ENCODE data around the gene CTNNBL1. TPM values are rescaled to one million over a fixed set of nuclear protein-coding genes. Genes with fewer than 3 reads are reported as not detected.

CTNNBL1 gene
- total and polyA plus RNA-seq, 8 donors: 36.0 to 63.6 (median 50.1) TPM

DNA sequence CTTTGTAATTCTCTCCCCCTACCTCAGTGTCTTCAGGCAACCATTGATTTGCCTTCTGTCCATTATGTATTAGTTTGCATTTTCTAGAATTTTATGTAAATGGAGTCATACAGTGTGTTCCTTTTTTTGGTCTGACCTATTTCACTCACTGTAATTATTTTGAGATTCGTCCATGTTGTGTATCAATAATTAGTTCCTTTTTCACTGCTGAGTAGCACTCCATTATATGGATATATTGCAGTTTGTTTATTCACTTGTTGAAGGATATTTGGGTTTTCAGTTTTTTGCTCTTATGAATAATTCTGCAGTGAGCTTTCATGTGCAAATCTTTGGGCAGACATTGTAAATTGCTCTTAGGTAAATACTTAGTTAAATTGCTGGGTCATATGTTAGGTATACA lies 97.1 kb downstream of the CTNNBL1 start:
- Histone ChIP-seq H3K9me3 (peaks cover 0 to 5% of the 10 kb centered on the region in 2 donors), H3K27me3 (no peaks in the 10 kb centered on the region), H3K36me3 (peaks cover 0 to 63% of the 10 kb centered on the region in 2 donors), H3K27ac (no peak overlapping the region), H3K4me1 (no peaks in the 10 kb centered on the region), H3K4me3 (no peak overlapping the region)
- DNase-seq (no peak), ATAC-seq (no peak)
- intact Hi-C loops (cut with DNase I): no loop called here
- TF ChIP-seq, protein P1, sequence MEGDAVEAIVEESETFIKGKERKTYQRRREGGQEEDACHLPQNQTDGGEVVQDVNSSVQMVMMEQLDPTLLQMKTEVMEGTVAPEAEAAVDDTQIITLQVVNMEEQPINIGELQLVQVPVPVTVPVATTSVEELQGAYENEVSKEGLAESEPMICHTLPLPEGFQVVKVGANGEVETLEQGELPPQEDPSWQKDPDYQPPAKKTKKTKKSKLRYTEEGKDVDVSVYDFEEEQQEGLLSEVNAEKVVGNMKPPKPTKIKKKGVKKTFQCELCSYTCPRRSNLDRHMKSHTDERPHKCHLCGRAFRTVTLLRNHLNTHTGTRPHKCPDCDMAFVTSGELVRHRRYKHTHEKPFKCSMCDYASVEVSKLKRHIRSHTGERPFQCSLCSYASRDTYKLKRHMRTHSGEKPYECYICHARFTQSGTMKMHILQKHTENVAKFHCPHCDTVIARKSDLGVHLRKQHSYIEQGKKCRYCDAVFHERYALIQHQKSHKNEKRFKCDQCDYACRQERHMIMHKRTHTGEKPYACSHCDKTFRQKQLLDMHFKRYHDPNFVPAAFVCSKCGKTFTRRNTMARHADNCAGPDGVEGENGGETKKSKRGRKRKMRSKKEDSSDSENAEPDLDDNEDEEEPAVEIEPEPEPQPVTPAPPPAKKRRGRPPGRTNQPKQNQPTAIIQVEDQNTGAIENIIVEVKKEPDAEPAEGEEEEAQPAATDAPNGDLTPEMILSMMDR (IDR thresholded peaks at IDR 0.05): no peak

- Histone ChIP-seq H3K27me3 (no peaks in the 10 kb centered on the region), H3K36me3 (peaks cover 0 to 51% of the 10 kb centered on the region in 2 donors), H3K9me3 (peaks cover 0 to 2% of the 10 kb centered on the region in 2 donors), H3K4me3 (no peak overlapping the region), H3K27ac (no peak overlapping the region), H3K4me1 (no peaks in the 10 kb centered on the region)
- DNase-seq: no peak
- TF ChIP-seq, protein P1 (IDR thresholded peaks at IDR 0.05): no peak
- intact Hi-C loops (cut with DNase I): no loop called here
- no peak for ATAC-seq
Observed at GRCh38 chr20:37796121-37796520, 102.3 kb downstream of the CTNNBL1 start.

DNA sequence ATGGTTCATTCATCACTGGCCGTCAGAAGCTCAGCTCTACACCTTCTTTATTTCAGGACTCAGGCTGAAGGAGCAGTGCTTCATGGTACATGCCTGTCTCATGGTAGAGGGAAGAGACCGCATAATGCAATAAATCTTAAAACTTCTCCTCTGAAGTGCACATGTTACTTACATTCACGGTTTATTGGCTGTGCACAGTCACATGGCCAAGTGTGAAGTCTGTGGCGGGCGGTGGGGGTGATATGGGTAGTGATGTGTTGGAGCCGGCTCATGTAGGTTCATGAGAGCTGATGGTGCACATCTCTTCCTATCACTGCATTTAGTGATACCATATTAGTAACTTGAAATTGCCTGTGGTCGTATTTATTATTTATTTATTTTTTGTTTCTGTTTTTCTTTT lies 102.9 kb downstream of the CTNNBL1 start:
- no peak for ATAC-seq
- no peaks in the 10 kb centered on the region for H3K4me1 ChIP-seq
- H3K9me3 ChIP-seq: peaks cover 0 to 2% of the 10 kb centered on the region in 2 donors
- DNase-seq: no peak
- no peak overlapping the region for H3K27ac ChIP-seq
- TF ChIP-seq, protein P1 (IDR thresholded peaks at IDR 0.05): no peak
- peaks cover 0 to 45% of the 10 kb centered on the region in 2 donors for H3K36me3 ChIP-seq
- no peak overlapping the region for H3K4me3 ChIP-seq
- no peaks in the 10 kb centered on the region for H3K27me3 ChIP-seq
- intact Hi-C loops (cut with DNase I): no loop called here

GRCh38 chr20:37797669-37798175 lies 103.9 kb downstream of the CTNNBL1 start:
- no peaks in the 10 kb centered on the region for H3K27me3 ChIP-seq
- H3K4me3 ChIP-seq: no peak overlapping the region
- no peak for ATAC-seq
- TF ChIP-seq, protein P1 (IDR thresholded peaks at IDR 0.05): no peak
- H3K4me1 ChIP-seq: no peaks in the 10 kb centered on the region
- H3K36me3 ChIP-seq: peaks cover 0 to 38% of the 10 kb centered on the region in 2 donors
- H3K9me3 ChIP-seq: no peaks in the 10 kb centered on the region
- intact Hi-C loops (cut with DNase I): no loop called here
- H3K27ac ChIP-seq: no peak overlapping the region
- DNase-seq: no peak

GRCh38 chr20:37798312-37798711 lies 104.5 kb downstream of the CTNNBL1 start:
- intact Hi-C loops (cut with DNase I): no loop called here
- TF ChIP-seq, protein P1 (IDR thresholded peaks at IDR 0.05): no peak
- H3K36me3 ChIP-seq: peaks cover 0 to 43% of the 10 kb centered on the region in 2 donors
- H3K27ac ChIP-seq: no peak overlapping the region
- H3K27me3 ChIP-seq: no peaks in the 10 kb centered on the region
- H3K9me3 ChIP-seq: no peaks in the 10 kb centered on the region
- no peaks in the 10 kb centered on the region for H3K4me1 ChIP-seq
- no peak overlapping the region for H3K4me3 ChIP-seq
- DNase-seq: no peak
- no peak for ATAC-seq

All from left lung (tissue), 10 donors.